HEK293 (cell line): ENCODE data around the gene CASKIN1.

Experiments used
- ZBTB17 ChIP-seq: fragments of 450-650 bp; formaldehyde crosslinking; IDR thresholded peaks from 2 replicates; pipeline ENCODE4 v1.5.1; 2016; ENCODE audit warnings: missing biosample characterization, missing genetic modification characterization
- ZFHX2 ChIP-seq: fragments of 450-650 bp; formaldehyde crosslinking; conservative IDR thresholded peaks from 2 replicates; pipeline ENCODE4 v1.5.1; 2016; ENCODE audit warnings: missing biosample characterization, missing genetic modification characterization
- ZNF24 ChIP-seq: fragments of 450-650 bp; formaldehyde crosslinking; IDR thresholded peaks from 2 replicates; pipeline ENCODE4 v1.5.1; 2016; ENCODE audit warnings: missing biosample characterization, missing genetic modification characterization
- ZNF76 ChIP-seq: fragments of 450-650 bp; formaldehyde crosslinking; IDR thresholded peaks from 2 replicates; pipeline ENCODE4; 2016; ENCODE audit warnings: low read depth, missing biosample characterization, missing genetic modification characterization, borderline replicate concordance
- TF ChIP-seq, protein P1 (sequence below): fragments of 450-650 bp; IDR thresholded peaks from 2 replicates; pipeline ENCODE4 v1.5.1; 2018; ENCODE audit warnings: missing biosample characterization, missing genetic modification characterization

DNA sequence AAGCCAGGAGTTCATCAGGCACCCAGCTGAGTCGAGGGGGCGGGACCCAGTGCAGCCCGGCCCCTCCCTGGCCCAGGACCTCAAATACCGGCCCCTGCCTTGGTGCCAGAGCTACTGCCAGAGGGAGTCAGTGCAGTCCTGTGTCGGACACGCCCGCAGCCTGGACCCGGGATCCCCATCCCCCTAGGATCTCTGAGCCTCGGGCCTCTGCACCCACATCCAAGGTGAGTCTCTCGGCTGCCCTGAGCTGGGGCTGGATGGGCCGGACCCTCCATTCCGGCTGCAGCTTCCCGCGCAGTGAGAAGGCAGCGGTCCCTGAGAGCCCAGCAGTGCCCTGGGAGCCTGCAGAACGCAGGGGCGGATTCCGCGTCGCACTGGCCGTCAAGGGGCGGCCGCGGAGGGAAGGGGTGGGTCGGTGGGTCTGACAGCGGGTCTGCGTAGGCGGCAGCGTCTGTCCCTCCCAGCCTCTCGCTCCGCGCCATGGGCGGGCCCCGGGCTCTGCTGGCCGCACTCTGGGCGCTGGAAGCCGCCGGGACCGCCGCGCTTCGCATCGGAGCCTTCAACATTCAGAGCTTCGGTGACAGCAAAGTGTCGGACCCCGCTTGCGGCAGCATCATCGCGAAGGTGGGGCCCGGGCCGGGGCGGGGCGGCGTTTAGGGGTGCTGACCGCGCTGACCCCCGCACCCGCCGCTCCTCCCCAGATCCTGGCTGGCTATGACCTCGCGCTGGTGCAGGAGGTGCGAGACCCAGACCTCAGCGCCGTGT is 40.1 kb upstream of the CASKIN1 start, which contains the start of gene DNASE1L2:
- TF ChIP-seq ZBTB17: no peak
- no peak for TF ChIP-seq ZNF76 (tag by site-specific recombination)
- TF ChIP-seq ZFHX2: 0 out of 2 replicates have a peak, but pooled peaks have one; percentile 19
- TF ChIP-seq ZNF24: no peak
- TF ChIP-seq, protein P1, sequence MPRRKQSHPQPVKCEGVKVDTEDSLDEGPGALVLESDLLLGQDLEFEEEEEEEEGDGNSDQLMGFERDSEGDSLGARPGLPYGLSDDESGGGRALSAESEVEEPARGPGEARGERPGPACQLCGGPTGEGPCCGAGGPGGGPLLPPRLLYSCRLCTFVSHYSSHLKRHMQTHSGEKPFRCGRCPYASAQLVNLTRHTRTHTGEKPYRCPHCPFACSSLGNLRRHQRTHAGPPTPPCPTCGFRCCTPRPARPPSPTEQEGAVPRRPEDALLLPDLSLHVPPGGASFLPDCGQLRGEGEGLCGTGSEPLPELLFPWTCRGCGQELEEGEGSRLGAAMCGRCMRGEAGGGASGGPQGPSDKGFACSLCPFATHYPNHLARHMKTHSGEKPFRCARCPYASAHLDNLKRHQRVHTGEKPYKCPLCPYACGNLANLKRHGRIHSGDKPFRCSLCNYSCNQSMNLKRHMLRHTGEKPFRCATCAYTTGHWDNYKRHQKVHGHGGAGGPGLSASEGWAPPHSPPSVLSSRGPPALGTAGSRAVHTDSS (tag by site-specific recombination): no peak
